GM12878 (cell line): ENCODE measurements around the gene GPR137B.
A peak's percentile ranks its signal among the peaks of the same experiment; 100 is the strongest.

ENCODE experiments used
- ATF3 ChIP-seq: IDR thresholded peaks from 2 replicates; pipeline ENCODE4 v1.6.1; 2011; ENCODE audit warnings: low read depth, mild to moderate bottlenecking, low read length, moderate library complexity, borderline replicate concordance; ENCODE audit errors: extremely low read depth
- BMI1 ChIP-seq: fragments of 450-650 bp; IDR thresholded peaks from 2 replicates; pipeline ENCODE4 v1.6.1; 2016; ENCODE audit warnings: mild to moderate bottlenecking, moderate library complexity, borderline replicate concordance
- CEBPB ChIP-seq, 2 experiments: fragments of 150-350 bp in 1 of 2; IDR thresholded peaks; 2 replicates each; pipeline ENCODE4 v1.6.1; 2012 to 2014; ENCODE audit warnings: low read depth in 2 of 2, low read length in 2 of 2, borderline replicate concordance in 1 of 2, inconsistent platforms in 1 of 2
- EP300 ChIP-seq, 2 experiments: fragments of 150-350 bp in 1 of 2; IDR thresholded peaks; 2 replicates each; pipeline ENCODE4 v1.6.1; 2011 to 2012; ENCODE audit warnings: low read depth in 2 of 2, low read length in 2 of 2, borderline replicate concordance in 1 of 2, improper control_type of control experiment in 1 of 2, inconsistent platforms in 1 of 2; ENCODE audit not compliant: control insufficient read depth in 1 of 2
- POLR2A ChIP-seq: IDR thresholded peaks from 2 replicates; pipeline ENCODE4 v1.6.1; 2011; ENCODE audit warnings: low read depth, mild to moderate bottlenecking, low read length
- POLR2AphosphoS5 ChIP-seq: IDR thresholded peaks from 2 replicates; pipeline ENCODE4 v1.6.1; 2011; ENCODE audit warnings: mild to moderate bottlenecking, low read length, inconsistent platforms
- RAD51 ChIP-seq: fragments of 450-650 bp; IDR thresholded peaks from 2 replicates; pipeline ENCODE4 v1.6.1; 2016; ENCODE audit warnings: moderate library complexity, mild to moderate bottlenecking, inconsistent platforms
- RB1 ChIP-seq: fragments of 450-650 bp; formaldehyde crosslinking; IDR thresholded peaks from 2 replicates; pipeline ENCODE4 v1.6.1; 2017; ENCODE audit warnings: mild to moderate bottlenecking, borderline replicate concordance
- SMAD1 ChIP-seq: fragments of 450-650 bp; IDR thresholded peaks from 2 replicates; pipeline ENCODE4 v1.6.1; 2018; ENCODE audit warnings: mild to moderate bottlenecking, low read depth; ENCODE audit not compliant: partially characterized antibody
- SRF ChIP-seq, 2 experiments: IDR thresholded peaks; 2 replicates each; pipeline ENCODE4 v1.6.1; 2011; ENCODE audit warnings: low read depth in 2 of 2, low read length in 2 of 2, mild to moderate bottlenecking in 1 of 2, moderate library complexity in 1 of 2
- ZNF622 ChIP-seq: fragments of 450-650 bp; IDR thresholded peaks from 2 replicates; pipeline ENCODE4 v1.6.1; 2017; ENCODE audit warnings: mild to moderate bottlenecking, inconsistent platforms
- TF ChIP-seq, protein P1 (sequence below): fragments of 450-650 bp; IDR thresholded peaks from 2 replicates; pipeline ENCODE4 v1.6.1; 2014; ENCODE audit warnings: mild to moderate bottlenecking
- TF ChIP-seq, protein P2 (sequence below): IDR thresholded peaks from 2 replicates; pipeline ENCODE4 v1.6.1; 2012; ENCODE audit warnings: mild to moderate bottlenecking, low read depth, low read length
- TF ChIP-seq, protein P3 (sequence below), 3 experiments: IDR thresholded peaks in 2 of 3; conservative IDR thresholded peaks in 1 of 3; 2 replicates each; pipeline ENCODE4 v1.5.1; 2011; ENCODE audit warnings: low read depth in 3 of 3, low read length in 3 of 3, mild to moderate bottlenecking in 3 of 3, control low read depth in 2 of 3, moderate library complexity in 2 of 3, inconsistent platforms in 1 of 3, mixed read lengths in 1 of 3; ENCODE audit not compliant: control insufficient read depth in 2 of 3, insufficient read depth in 1 of 3; ENCODE audit errors: extremely low read depth in 1 of 3

DNA sequence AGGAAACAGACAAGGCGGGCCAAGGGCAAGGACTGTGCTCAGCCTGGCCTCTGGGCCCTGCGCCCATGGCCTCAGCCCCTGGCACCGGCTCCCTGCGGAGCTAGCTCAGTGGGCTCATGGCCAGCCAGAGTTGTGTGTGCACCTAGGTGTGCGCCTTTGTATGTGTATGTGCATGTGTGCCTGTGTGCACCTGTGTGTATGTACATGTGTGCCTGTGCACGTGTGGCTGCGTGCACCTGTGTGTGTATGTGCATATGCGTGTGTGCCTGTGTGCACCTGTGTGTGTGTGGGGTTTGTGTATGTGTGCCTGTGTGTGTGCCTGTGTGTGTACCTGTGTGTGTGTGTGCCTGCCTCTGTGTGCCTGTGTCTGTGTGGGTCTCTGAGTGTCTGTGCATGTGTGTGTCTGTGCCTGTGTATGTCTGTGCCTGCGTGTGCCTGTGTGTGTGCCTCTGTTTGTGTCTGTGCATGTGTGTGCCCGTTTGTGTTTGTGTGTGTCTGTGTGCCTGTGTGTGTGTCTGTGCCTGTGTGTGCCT, 7.4 kb downstream of the GPR137B start:
- TF ChIP-seq POLR2AphosphoS5 (peak; percentile 65; the same call in 1 of the 2 replicates), RB1 (no peak), ATF3 (no peak), BMI1 (no peak), SRF (IDR thresholded peaks at IDR 0.05; ENCODE audit: low read depth in 2 of 2, low read length in 2 of 2) (no peak), ZNF622 (no peak), RAD51 (no peak), CEBPB (IDR thresholded peaks at IDR 0.05; ENCODE audit: borderline replicate concordance in 1 of 2, low read depth in 2 of 2, low read length in 2 of 2) (no peak), EP300 (IDR thresholded peaks at IDR 0.05; ENCODE audit: borderline replicate concordance in 1 of 2, control insufficient read depth in 1 of 2, low read depth in 2 of 2, low read length in 2 of 2) (no peak), SMAD1 (no peak), POLR2A (0 out of 2 replicates have a peak, but pooled peaks have one; percentile 10)
- TF ChIP-seq, protein P1, sequence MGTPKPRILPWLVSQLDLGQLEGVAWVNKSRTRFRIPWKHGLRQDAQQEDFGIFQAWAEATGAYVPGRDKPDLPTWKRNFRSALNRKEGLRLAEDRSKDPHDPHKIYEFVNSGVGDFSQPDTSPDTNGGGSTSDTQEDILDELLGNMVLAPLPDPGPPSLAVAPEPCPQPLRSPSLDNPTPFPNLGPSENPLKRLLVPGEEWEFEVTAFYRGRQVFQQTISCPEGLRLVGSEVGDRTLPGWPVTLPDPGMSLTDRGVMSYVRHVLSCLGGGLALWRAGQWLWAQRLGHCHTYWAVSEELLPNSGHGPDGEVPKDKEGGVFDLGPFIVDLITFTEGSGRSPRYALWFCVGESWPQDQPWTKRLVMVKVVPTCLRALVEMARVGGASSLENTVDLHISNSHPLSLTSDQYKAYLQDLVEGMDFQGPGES = no peak
- TF ChIP-seq, protein P2, sequence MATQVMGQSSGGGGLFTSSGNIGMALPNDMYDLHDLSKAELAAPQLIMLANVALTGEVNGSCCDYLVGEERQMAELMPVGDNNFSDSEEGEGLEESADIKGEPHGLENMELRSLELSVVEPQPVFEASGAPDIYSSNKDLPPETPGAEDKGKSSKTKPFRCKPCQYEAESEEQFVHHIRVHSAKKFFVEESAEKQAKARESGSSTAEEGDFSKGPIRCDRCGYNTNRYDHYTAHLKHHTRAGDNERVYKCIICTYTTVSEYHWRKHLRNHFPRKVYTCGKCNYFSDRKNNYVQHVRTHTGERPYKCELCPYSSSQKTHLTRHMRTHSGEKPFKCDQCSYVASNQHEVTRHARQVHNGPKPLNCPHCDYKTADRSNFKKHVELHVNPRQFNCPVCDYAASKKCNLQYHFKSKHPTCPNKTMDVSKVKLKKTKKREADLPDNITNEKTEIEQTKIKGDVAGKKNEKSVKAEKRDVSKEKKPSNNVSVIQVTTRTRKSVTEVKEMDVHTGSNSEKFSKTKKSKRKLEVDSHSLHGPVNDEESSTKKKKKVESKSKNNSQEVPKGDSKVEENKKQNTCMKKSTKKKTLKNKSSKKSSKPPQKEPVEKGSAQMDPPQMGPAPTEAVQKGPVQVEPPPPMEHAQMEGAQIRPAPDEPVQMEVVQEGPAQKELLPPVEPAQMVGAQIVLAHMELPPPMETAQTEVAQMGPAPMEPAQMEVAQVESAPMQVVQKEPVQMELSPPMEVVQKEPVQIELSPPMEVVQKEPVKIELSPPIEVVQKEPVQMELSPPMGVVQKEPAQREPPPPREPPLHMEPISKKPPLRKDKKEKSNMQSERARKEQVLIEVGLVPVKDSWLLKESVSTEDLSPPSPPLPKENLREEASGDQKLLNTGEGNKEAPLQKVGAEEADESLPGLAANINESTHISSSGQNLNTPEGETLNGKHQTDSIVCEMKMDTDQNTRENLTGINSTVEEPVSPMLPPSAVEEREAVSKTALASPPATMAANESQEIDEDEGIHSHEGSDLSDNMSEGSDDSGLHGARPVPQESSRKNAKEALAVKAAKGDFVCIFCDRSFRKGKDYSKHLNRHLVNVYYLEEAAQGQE = no peak
- TF ChIP-seq, protein P3, sequence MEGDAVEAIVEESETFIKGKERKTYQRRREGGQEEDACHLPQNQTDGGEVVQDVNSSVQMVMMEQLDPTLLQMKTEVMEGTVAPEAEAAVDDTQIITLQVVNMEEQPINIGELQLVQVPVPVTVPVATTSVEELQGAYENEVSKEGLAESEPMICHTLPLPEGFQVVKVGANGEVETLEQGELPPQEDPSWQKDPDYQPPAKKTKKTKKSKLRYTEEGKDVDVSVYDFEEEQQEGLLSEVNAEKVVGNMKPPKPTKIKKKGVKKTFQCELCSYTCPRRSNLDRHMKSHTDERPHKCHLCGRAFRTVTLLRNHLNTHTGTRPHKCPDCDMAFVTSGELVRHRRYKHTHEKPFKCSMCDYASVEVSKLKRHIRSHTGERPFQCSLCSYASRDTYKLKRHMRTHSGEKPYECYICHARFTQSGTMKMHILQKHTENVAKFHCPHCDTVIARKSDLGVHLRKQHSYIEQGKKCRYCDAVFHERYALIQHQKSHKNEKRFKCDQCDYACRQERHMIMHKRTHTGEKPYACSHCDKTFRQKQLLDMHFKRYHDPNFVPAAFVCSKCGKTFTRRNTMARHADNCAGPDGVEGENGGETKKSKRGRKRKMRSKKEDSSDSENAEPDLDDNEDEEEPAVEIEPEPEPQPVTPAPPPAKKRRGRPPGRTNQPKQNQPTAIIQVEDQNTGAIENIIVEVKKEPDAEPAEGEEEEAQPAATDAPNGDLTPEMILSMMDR (IDR thresholded peaks at IDR 0.05 in 2 of 3, conservative IDR thresholded peaks at IDR 0.05 in 1 of 3; ENCODE audit: control insufficient read depth in 2 of 3, extremely low read depth in 1 of 3, insufficient read depth in 1 of 3, low read depth in 3 of 3, low read length in 3 of 3) = no peak
